ENCODE data around the gene SRPRA.

Gene SRPRA

DNA sequence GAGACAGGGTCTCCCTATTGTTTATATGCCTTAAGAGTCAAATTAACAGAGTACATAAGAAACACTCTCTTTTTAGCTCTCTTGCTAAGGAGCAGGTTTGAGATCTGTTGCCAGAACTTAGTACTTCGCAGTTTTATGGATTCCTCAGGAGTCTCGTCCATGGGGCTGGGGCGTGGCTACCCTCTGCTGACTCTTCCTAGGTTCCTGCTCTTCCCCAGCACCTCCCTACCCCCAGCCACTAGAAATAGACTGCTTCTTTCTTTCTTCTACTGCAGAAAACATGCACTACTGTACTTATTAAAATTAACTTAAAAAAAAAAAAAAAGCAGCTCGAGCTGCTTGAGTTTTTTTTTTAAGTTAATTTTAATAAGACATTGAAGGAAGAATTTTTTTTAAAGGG, 49.1 kb downstream of the SRPRA start:
- no peak overlapping the region for H3K4me3 ChIP-seq (ENCODE audit: low read length)
- H3K27me3 ChIP-seq (ENCODE audit: control insufficient read depth, insufficient read depth, low read length): no peaks in the 10 kb centered on the region
- peaks cover 18% of the 10 kb centered on the region for H3K4me1 ChIP-seq (ENCODE audit: control insufficient read depth, insufficient read depth, low read length)
- H3K9ac ChIP-seq (ENCODE audit: low read length): no peak overlapping the region
- H3K36me3 ChIP-seq (ENCODE audit: control insufficient read depth, insufficient read depth, low read length): no peaks in the 10 kb centered on the region
- H3K9me3 ChIP-seq (ENCODE audit: control insufficient read depth, low read length): no peaks in the 10 kb centered on the region

GRCh38 chr11:126217491-126217890, 51.2 kb downstream of the SRPRA start:
- Histone ChIP-seq H3K4me3 (ENCODE audit: low read length) (no peak overlapping the region), H3K4me1 (ENCODE audit: control insufficient read depth, insufficient read depth, low read length) (peaks cover 21% of the 10 kb centered on the region), H3K9me3 (ENCODE audit: control insufficient read depth, low read length) (no peaks in the 10 kb centered on the region), H3K27me3 (ENCODE audit: control insufficient read depth, insufficient read depth, low read length) (no peaks in the 10 kb centered on the region), H3K9ac (ENCODE audit: low read length) (no peak overlapping the region), H3K36me3 (ENCODE audit: control insufficient read depth, insufficient read depth, low read length) (no peaks in the 10 kb centered on the region)

GRCh38 chr11:126216526-126217305, 52.0 kb downstream of the SRPRA start:
- Histone ChIP-seq H3K9me3 (ENCODE audit: control insufficient read depth, low read length) (no peaks in the 10 kb centered on the region), H3K36me3 (ENCODE audit: control insufficient read depth, insufficient read depth, low read length) (no peaks in the 10 kb centered on the region), H3K4me3 (ENCODE audit: low read length) (no peak overlapping the region), H3K27me3 (ENCODE audit: control insufficient read depth, insufficient read depth, low read length) (no peaks in the 10 kb centered on the region), H3K4me1 (ENCODE audit: control insufficient read depth, insufficient read depth, low read length) (peaks cover 21% of the 10 kb centered on the region), H3K9ac (ENCODE audit: low read length) (no peak overlapping the region)

- H3K4me1 ChIP-seq (ENCODE audit: control insufficient read depth, insufficient read depth, low read length): peaks cover 21% of the 10 kb centered on the region
- H3K9ac ChIP-seq (ENCODE audit: low read length): no peak overlapping the region
- no peak overlapping the region for H3K4me3 ChIP-seq (ENCODE audit: low read length)
- no peaks in the 10 kb centered on the region for H3K27me3 ChIP-seq (ENCODE audit: control insufficient read depth, insufficient read depth, low read length)
- H3K9me3 ChIP-seq (ENCODE audit: control insufficient read depth, low read length): no peaks in the 10 kb centered on the region
- no peaks in the 10 kb centered on the region for H3K36me3 ChIP-seq (ENCODE audit: control insufficient read depth, insufficient read depth, low read length)
These were observed 53.9 kb downstream of the SRPRA start for GRCh38 chr11:126214841-126215240.

DNA sequence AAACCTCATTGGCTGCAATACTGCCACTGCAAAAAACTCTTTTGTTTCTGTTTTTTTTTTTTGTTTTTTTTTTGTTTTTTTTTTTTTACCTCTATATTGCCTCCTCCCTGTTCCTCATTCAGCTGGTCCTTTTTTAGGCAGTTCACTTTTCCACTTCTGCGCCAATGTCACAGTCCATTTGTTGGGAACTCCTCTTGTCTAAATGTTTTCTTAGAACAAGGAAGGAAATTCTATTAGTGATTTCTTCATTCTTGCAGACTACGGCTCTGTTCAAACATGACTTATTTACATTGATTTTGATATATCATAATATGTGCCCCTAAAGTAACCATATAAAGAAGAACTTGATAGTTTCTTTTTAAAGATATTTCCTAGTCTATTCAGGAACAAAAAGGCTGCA, 54.3 kb downstream of the SRPRA start:
- H3K4me1 ChIP-seq (ENCODE audit: control insufficient read depth, insufficient read depth, low read length): peaks cover 21% of the 10 kb centered on the region
- no peaks in the 10 kb centered on the region for H3K9me3 ChIP-seq (ENCODE audit: control insufficient read depth, low read length)
- no peaks in the 10 kb centered on the region for H3K27me3 ChIP-seq (ENCODE audit: control insufficient read depth, insufficient read depth, low read length)
- H3K9ac ChIP-seq (ENCODE audit: low read length): no peak overlapping the region
- H3K4me3 ChIP-seq (ENCODE audit: low read length): no peak overlapping the region
- no peaks in the 10 kb centered on the region for H3K36me3 ChIP-seq (ENCODE audit: control insufficient read depth, insufficient read depth, low read length)
